ENCODE data around the gene RBMS1. TPM values are rescaled to one million over a fixed set of nuclear protein-coding genes. Genes with fewer than 3 reads are reported as not detected.

Gene RBMS1
- total and polyA plus RNA-seq, 5 donors: 41.7 to 73.5 (median 62.7) TPM

DNA sequence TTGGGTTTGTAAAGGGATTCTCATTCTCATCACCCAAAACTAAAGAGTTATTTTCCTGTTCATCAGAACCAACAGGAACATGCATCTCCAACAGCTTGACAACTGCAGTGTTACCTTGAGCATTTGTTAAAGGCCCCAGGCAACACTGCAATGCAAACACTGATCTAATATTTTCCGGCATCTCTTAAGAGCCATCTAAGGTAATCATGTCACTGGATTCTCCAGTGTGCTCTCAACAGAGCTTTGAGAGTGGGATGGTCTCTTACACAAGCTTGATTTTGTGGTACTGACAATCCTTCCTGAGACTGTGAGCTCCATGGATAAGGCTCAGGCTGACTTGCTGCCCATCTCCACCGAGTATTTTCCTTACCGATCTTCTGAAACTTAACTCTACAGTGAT, 203.0 kb downstream of the RBMS1 start:
- 60% methylated on average over 3 of the region's 3 CpGs for WGBS
- ATAC-seq (no peak), DNase-seq (no peak)
- no peaks in the 10 kb centered on the region for H3K9me3 ChIP-seq (ENCODE audit: control insufficient read depth, low read length)
- no peaks in the 10 kb centered on the region for H3K27me3 ChIP-seq (ENCODE audit: control insufficient read depth, insufficient read depth)
- peaks cover 2% of the 10 kb centered on the region for H3K4me1 ChIP-seq (ENCODE audit: control insufficient read depth, insufficient read depth, low read length)
- H3K4me3 ChIP-seq (ENCODE audit: low read length): no peak overlapping the region
- intact Hi-C loops (cut with DNase I): no loop called here
- no peak overlapping the region for H3K27ac ChIP-seq (ENCODE audit: low read length)

DNA sequence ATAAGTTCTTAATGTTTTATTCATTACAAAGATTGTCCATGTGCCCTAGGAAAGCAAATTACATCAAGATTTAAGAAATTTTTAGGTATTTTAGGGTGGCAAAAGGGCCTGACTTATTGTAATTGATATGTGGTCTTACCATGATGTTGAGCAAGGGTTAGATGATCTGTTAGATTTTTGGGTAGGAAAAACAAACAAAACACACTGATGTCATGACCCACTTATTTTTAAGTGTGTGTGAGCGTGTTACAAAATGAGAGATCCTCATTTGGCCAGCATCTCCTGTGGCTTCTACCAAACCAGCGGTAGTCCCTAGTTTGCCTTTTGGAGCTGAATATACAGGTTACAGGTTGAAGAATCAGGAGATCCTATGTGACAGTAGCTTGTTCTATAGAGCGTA, 203.8 kb downstream of the RBMS1 start:
- no peak for DNase-seq
- Histone ChIP-seq H3K27ac (ENCODE audit: low read length) (no peak overlapping the region), H3K4me1 (ENCODE audit: control insufficient read depth, insufficient read depth, low read length) (peaks cover 2% of the 10 kb centered on the region), H3K4me3 (ENCODE audit: low read length) (no peak overlapping the region), H3K9me3 (ENCODE audit: control insufficient read depth, low read length) (no peaks in the 10 kb centered on the region), H3K27me3 (ENCODE audit: control insufficient read depth, insufficient read depth) (no peaks in the 10 kb centered on the region)
- no peak for ATAC-seq
- intact Hi-C loops (cut with DNase I): no loop called here
- WGBS: 58% methylated on average over 3 of the region's 3 CpGs

- Histone ChIP-seq H3K27ac (ENCODE audit: low read length) (no peak overlapping the region), H3K4me1 (ENCODE audit: control insufficient read depth, insufficient read depth, low read length) (no peaks in the 10 kb centered on the region), H3K27me3 (ENCODE audit: control insufficient read depth, insufficient read depth) (no peaks in the 10 kb centered on the region), H3K9me3 (ENCODE audit: control insufficient read depth, low read length) (no peaks in the 10 kb centered on the region), H3K4me3 (ENCODE audit: low read length) (no peak overlapping the region)
- intact Hi-C loops (cut with DNase I): no loop called here
- no peak for ATAC-seq
- no peak for DNase-seq
- WGBS: 53% methylated on average over 1 of the region's 1 CpG
Measured at GRCh38 chr2:160289126-160289525, 204.5 kb downstream of the RBMS1 start.

- no peak for DNase-seq
- no peak overlapping the region for H3K4me3 ChIP-seq (ENCODE audit: low read length)
- no peaks in the 10 kb centered on the region for H3K27me3 ChIP-seq (ENCODE audit: control insufficient read depth, insufficient read depth)
- WGBS: 40% methylated on average over 2 of the region's 2 CpGs
- H3K4me1 ChIP-seq (ENCODE audit: control insufficient read depth, insufficient read depth, low read length): no peaks in the 10 kb centered on the region
- peak overlapping the region; percentile 4 for H3K27ac ChIP-seq (ENCODE audit: low read length)
- H3K9me3 ChIP-seq (ENCODE audit: control insufficient read depth, low read length): no peaks in the 10 kb centered on the region
- ATAC-seq: peak; percentile 56 to 77
- intact Hi-C loops (cut with DNase I): no loop called here
Measured at GRCh38 chr2:160288324-160288723, 205.3 kb downstream of the RBMS1 start.

DNA sequence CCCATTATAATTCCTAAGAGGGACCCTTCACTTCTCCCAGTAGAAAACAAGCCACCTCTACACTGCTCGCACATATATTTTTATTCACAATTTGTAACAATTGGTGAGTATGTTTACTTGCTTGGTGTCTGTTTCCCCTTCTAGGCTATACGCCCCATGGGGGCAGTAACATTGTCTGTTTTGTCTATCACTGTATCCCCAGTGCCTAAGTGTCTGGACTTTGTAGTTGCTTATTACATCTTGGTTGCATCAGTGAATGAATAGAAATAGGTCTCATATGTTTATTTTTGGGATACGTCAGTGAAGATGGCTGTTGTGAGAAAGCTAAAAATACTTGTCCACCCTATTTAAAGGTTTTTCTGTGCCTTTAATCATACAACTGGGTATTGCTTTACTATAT, 206.1 kb downstream of the RBMS1 start:
- H3K27ac ChIP-seq (ENCODE audit: low read length): no peak overlapping the region
- ATAC-seq: peak in 1 of 2 donors; percentile 10

GRCh38 chr2:160286551-160286950, 207.1 kb downstream of the RBMS1 start:
- intact Hi-C loops (cut with DNase I): no loop called here
- ATAC-seq: no peak
- WGBS: 86% methylated on average over 5 of the region's 5 CpGs

More for the DNA sequence above, 206.1 kb downstream of the RBMS1 start:
- 42% methylated on average over 3 of the region's 3 CpGs for WGBS
- DNase-seq: no peak
- no peaks in the 10 kb centered on the region for H3K27me3 ChIP-seq (ENCODE audit: control insufficient read depth, insufficient read depth)
- no peaks in the 10 kb centered on the region for H3K9me3 ChIP-seq (ENCODE audit: control insufficient read depth, low read length)
- H3K4me3 ChIP-seq (ENCODE audit: low read length): no peak overlapping the region
- intact Hi-C loops (cut with DNase I): no loop called here
- H3K4me1 ChIP-seq (ENCODE audit: control insufficient read depth, insufficient read depth, low read length): no peaks in the 10 kb centered on the region

DNA sequence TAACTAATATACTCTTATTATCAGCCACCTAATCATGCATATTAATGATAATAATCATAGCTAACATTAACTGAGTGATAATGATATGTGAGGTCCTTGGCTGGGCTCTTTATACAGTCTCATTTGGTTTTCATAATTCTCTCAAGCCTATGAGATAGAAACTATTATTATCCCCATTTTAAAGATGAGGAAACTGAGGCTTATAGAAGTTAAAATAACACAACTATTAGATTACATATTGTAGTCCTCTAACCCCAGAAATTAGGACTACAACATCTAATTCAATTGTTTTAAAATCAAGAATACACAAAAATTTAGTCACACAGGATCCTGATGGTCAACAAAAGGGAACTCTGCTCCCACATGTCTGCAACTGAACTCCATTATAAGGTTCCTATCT, 209.9 kb downstream of the RBMS1 start:
- H3K27me3 ChIP-seq (ENCODE audit: control insufficient read depth, insufficient read depth): no peaks in the 10 kb centered on the region
- intact Hi-C loops (cut with DNase I): no loop called here
- H3K4me1 ChIP-seq (ENCODE audit: control insufficient read depth, insufficient read depth, low read length): no peaks in the 10 kb centered on the region
- DNase-seq (no peak), ATAC-seq (no peak)
- no peak overlapping the region for H3K4me3 ChIP-seq (ENCODE audit: low read length)
- no peaks in the 10 kb centered on the region for H3K9me3 ChIP-seq (ENCODE audit: control insufficient read depth, low read length)
- no peak overlapping the region for H3K27ac ChIP-seq (ENCODE audit: low read length)

More at GRCh38 chr2:160286551-160286950, 207.1 kb downstream of the RBMS1 start:
- Histone ChIP-seq H3K9me3 (ENCODE audit: control insufficient read depth, low read length) (no peaks in the 10 kb centered on the region), H3K4me3 (ENCODE audit: low read length) (no peak overlapping the region), H3K27me3 (ENCODE audit: control insufficient read depth, insufficient read depth) (no peaks in the 10 kb centered on the region), H3K4me1 (ENCODE audit: control insufficient read depth, insufficient read depth, low read length) (no peaks in the 10 kb centered on the region), H3K27ac (ENCODE audit: low read length) (no peak overlapping the region)
- DNase-seq: no peak

DNA sequence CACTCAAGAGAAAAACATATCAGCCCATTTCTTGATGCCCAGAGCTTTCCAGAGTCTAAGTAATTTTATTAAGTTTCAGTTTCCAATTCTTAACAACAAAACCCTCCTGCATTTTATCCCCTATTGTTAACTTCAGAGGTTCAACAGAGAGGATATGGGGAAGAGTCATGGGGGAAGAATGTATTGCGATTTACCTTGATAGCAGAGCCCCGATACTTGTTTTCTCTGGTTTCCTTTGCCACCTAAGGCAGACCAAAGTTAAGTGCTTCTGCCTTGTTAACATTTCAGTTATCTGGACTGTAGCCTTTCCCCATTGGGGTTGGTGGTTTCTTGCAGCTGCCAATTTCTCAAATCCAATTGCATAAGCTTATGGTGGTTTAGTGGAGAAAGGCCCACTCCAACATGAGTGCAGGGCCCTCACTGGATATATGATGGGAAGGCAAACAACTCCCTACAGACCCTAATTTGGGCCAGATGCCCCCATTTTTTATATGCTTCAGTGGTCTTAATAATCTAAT, 211.5 kb downstream of the RBMS1 start:
- Histone ChIP-seq H3K27ac (ENCODE audit: low read length) (no peak overlapping the region), H3K9me3 (ENCODE audit: control insufficient read depth, low read length) (no peaks in the 10 kb centered on the region), H3K4me1 (ENCODE audit: control insufficient read depth, insufficient read depth, low read length) (no peaks in the 10 kb centered on the region), H3K4me3 (ENCODE audit: low read length) (no peak overlapping the region), H3K27me3 (ENCODE audit: control insufficient read depth, insufficient read depth) (no peaks in the 10 kb centered on the region)
- WGBS: 90% methylated on average over 2 of the region's 2 CpGs
- peak in 1 of 2 donors; percentile 32 for ATAC-seq
- no peak for DNase-seq
- intact Hi-C loops (cut with DNase I): no loop called here

- DNase-seq (no peak), ATAC-seq (no peak)
- WGBS: 89% methylated on average over 1 of the region's 1 CpG
- no peaks in the 10 kb centered on the region for H3K27me3 ChIP-seq (ENCODE audit: control insufficient read depth, insufficient read depth)
- no peak overlapping the region for H3K27ac ChIP-seq (ENCODE audit: low read length)
- H3K4me3 ChIP-seq (ENCODE audit: low read length): no peak overlapping the region
- H3K4me1 ChIP-seq (ENCODE audit: control insufficient read depth, insufficient read depth, low read length): no peaks in the 10 kb centered on the region
- intact Hi-C loops (cut with DNase I): no loop called here
- no peaks in the 10 kb centered on the region for H3K9me3 ChIP-seq (ENCODE audit: control insufficient read depth, low read length)
Measured at GRCh38 chr2:160281213-160281612, 212.4 kb downstream of the RBMS1 start.

GRCh38 chr2:160279813-160280465, 213.7 kb downstream of the RBMS1 start:
- no peak overlapping the region for H3K4me3 ChIP-seq (ENCODE audit: low read length)
- H3K27ac ChIP-seq (ENCODE audit: low read length): no peak overlapping the region
- H3K27me3 ChIP-seq (ENCODE audit: control insufficient read depth, insufficient read depth): no peaks in the 10 kb centered on the region
- ATAC-seq: peak in 1 of 2 donors; percentile 65
- no peaks in the 10 kb centered on the region for H3K4me1 ChIP-seq (ENCODE audit: control insufficient read depth, insufficient read depth, low read length)
- WGBS: 69% methylated on average over 5 of the region's 5 CpGs
- intact Hi-C loops (cut with DNase I): no loop called here
- no peak for DNase-seq
- H3K9me3 ChIP-seq (ENCODE audit: control insufficient read depth, low read length): no peaks in the 10 kb centered on the region

- H3K4me3 ChIP-seq (ENCODE audit: low read length): no peak overlapping the region
- WGBS: 20% methylated on average over 2 of the region's 2 CpGs
- no peak overlapping the region for H3K27ac ChIP-seq (ENCODE audit: low read length)
- ATAC-seq (peak; percentile 85 to 87), DNase-seq (no peak)
- no peaks in the 10 kb centered on the region for H3K9me3 ChIP-seq (ENCODE audit: control insufficient read depth, low read length)
- intact Hi-C loops (cut with DNase I): no loop called here
- H3K27me3 ChIP-seq (ENCODE audit: control insufficient read depth, insufficient read depth): no peaks in the 10 kb centered on the region
- no peaks in the 10 kb centered on the region for H3K4me1 ChIP-seq (ENCODE audit: control insufficient read depth, insufficient read depth, low read length)
Measured at GRCh38 chr2:160278879-160279177, 214.8 kb downstream of the RBMS1 start.

All from right cardiac atrium (tissue), 5 donors.